GM18517 (cell line): Measurements from ENCODE around the gene WTAP.
A peak's percentile ranks its signal among the peaks of the same experiment; 100 is the strongest.
"Not testable (repeated sequence)": the region's sequence is repeated elsewhere in the genome, so short reads cannot be mapped to it uniquely, and the experiment has no call there.

Experiments used
- ATAC-seq: cut with Tn5 transposase; IDR thresholded peaks from one replicate; pipeline ENCODE4 v1.9.1; 2021; ENCODE audit warnings: mild to moderate bottlenecking, moderate library complexity; ENCODE audit not compliant: unreplicated experiment

WTAP gene

GRCh38 chr6:159726255-159726917 lies 920 bp upstream of the WTAP start:
- ATAC-seq = no peak

- peak; percentile 37 for ATAC-seq
Observed at GRCh38 chr6:159727717-159728445, 575 bp downstream of the WTAP start.

GRCh38 chr6:159728531-159728964 lies 1.2 kb downstream of the WTAP start:
- ATAC-seq = no peak

- no peak for ATAC-seq
Observed at GRCh38 chr6:159729598-159730331, 2.5 kb downstream of the WTAP start.

- ATAC-seq = no peak
Observed at GRCh38 chr6:159730332-159730676, 3.0 kb downstream of the WTAP start.

- ATAC-seq = not testable (repeated sequence)
Observed at GRCh38 chr6:159732550-159732949, 5.2 kb downstream of the WTAP start.

- not testable (repeated sequence) for ATAC-seq
Observed at GRCh38 chr6:159733395-159733794, 6.1 kb downstream of the WTAP start.

- no peak for ATAC-seq
Observed at GRCh38 chr6:159736908-159737307, 9.6 kb downstream of the WTAP start.

GRCh38 chr6:159739341-159739740 lies 12.0 kb downstream of the WTAP start:
- ATAC-seq = no peak

- no peak for ATAC-seq
Observed at GRCh38 chr6:159742165-159742564, 14.9 kb downstream of the WTAP start.

GRCh38 chr6:159745081-159745480 lies 17.8 kb downstream of the WTAP start:
- no peak for ATAC-seq

- ATAC-seq = no peak
Observed at GRCh38 chr6:159746759-159747158, 19.5 kb downstream of the WTAP start.

GRCh38 chr6:159748127-159748526 lies 20.8 kb downstream of the WTAP start:
- not testable (repeated sequence) for ATAC-seq

GRCh38 chr6:159751448-159751847 lies 24.1 kb downstream of the WTAP start:
- ATAC-seq = no peak

- no peak for ATAC-seq
Observed at GRCh38 chr6:159753081-159753872, 26.0 kb downstream of the WTAP start.

- ATAC-seq = no peak
Observed at GRCh38 chr6:159754401-159754800, 27.1 kb downstream of the WTAP start.

GRCh38 chr6:159754959-159755914 lies 27.9 kb downstream of the WTAP start:
- ATAC-seq = no peak

GRCh38 chr6:159756508-159756907 lies 29.2 kb downstream of the WTAP start:
- no peak for ATAC-seq

- no peak for ATAC-seq
Observed at GRCh38 chr6:159758031-159759001, 31.0 kb downstream of the WTAP start.
